Measurements from ENCODE around the gene AP4B1. TPM values are rescaled to one million over a fixed set of nuclear protein-coding genes. Genes with fewer than 3 reads are reported as not detected.

AP4B1 gene
- total and polyA plus RNA-seq, 2 of the 13 experiments (the other 11 are each of a cell fraction or from before 2014, with no cell fraction given): 8.5 to 12.0 TPM

GRCh38 chr1:113928941-113929749, 24.5 kb upstream of the AP4B1 start, which contains the start of gene HIPK1 (continued):
- TF ChIP-seq, protein P1, sequence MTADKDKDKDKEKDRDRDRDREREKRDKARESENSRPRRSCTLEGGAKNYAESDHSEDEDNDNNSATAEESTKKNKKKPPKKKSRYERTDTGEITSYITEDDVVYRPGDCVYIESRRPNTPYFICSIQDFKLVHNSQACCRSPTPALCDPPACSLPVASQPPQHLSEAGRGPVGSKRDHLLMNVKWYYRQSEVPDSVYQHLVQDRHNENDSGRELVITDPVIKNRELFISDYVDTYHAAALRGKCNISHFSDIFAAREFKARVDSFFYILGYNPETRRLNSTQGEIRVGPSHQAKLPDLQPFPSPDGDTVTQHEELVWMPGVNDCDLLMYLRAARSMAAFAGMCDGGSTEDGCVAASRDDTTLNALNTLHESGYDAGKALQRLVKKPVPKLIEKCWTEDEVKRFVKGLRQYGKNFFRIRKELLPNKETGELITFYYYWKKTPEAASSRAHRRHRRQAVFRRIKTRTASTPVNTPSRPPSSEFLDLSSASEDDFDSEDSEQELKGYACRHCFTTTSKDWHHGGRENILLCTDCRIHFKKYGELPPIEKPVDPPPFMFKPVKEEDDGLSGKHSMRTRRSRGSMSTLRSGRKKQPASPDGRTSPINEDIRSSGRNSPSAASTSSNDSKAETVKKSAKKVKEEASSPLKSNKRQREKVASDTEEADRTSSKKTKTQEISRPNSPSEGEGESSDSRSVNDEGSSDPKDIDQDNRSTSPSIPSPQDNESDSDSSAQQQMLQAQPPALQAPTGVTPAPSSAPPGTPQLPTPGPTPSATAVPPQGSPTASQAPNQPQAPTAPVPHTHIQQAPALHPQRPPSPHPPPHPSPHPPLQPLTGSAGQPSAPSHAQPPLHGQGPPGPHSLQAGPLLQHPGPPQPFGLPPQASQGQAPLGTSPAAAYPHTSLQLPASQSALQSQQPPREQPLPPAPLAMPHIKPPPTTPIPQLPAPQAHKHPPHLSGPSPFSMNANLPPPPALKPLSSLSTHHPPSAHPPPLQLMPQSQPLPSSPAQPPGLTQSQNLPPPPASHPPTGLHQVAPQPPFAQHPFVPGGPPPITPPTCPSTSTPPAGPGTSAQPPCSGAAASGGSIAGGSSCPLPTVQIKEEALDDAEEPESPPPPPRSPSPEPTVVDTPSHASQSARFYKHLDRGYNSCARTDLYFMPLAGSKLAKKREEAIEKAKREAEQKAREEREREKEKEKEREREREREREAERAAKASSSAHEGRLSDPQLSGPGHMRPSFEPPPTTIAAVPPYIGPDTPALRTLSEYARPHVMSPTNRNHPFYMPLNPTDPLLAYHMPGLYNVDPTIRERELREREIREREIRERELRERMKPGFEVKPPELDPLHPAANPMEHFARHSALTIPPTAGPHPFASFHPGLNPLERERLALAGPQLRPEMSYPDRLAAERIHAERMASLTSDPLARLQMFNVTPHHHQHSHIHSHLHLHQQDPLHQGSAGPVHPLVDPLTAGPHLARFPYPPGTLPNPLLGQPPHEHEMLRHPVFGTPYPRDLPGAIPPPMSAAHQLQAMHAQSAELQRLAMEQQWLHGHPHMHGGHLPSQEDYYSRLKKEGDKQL (CRISPR knock-in tag; IDR thresholded peaks at IDR 0.05; ENCODE audit: low read depth): no peak
- TF ChIP-seq, protein P2, sequence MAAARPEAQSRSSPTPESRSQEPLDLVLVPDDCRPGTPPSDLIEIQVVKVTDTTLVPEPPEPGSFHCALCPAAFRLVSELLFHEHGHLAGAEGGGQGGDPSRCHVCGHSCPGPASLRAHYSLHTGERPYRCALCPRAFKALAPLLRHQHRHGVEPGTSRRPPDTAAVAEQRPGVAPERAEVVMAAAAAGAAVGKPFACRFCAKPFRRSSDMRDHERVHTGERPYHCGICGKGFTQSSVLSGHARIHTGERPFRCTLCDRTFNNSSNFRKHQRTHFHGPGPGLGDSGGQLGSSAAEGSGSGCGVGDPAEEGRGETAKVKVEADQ (CRISPR knock-in tag; IDR thresholded peaks at IDR 0.05; ENCODE audit: borderline replicate concordance): peak; percentile 60; the same call in 1 of the 2 replicates
- 0 out of 2 replicates have a peak, but pooled peaks have one; percentile 23 for TF ChIP-seq TMF1 (CRISPR knock-in tag; IDR thresholded peaks at IDR 0.05; ENCODE audit: low read depth)
- no peak for TF ChIP-seq ZNF615 (CRISPR knock-in tag; IDR thresholded peaks at IDR 0.05; ENCODE audit: borderline replicate concordance)
- TF ChIP-seq, protein P3, sequence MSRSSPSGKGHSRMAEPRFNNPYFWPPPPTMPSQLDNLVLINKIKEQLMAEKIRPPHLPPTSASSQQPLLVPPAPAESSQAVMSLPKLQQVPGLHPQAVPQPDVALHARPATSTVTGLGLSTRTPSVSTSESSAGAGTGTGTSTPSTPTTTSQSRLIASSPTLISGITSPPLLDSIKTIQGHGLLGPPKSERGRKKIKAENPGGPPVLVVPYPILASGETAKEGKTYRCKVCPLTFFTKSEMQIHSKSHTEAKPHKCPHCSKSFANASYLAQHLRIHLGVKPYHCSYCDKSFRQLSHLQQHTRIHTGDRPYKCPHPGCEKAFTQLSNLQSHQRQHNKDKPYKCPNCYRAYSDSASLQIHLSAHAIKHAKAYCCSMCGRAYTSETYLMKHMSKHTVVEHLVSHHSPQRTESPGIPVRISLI (CRISPR knock-in tag; IDR thresholded peaks at IDR 0.05; ENCODE audit: borderline replicate concordance): peak; percentile 42; the same call in 1 of the 2 replicates
- TF ChIP-seq ZBTB46 (CRISPR knock-in tag; IDR thresholded peaks at IDR 0.05; ENCODE audit: borderline replicate concordance): no peak
- TF ChIP-seq, protein P4, sequence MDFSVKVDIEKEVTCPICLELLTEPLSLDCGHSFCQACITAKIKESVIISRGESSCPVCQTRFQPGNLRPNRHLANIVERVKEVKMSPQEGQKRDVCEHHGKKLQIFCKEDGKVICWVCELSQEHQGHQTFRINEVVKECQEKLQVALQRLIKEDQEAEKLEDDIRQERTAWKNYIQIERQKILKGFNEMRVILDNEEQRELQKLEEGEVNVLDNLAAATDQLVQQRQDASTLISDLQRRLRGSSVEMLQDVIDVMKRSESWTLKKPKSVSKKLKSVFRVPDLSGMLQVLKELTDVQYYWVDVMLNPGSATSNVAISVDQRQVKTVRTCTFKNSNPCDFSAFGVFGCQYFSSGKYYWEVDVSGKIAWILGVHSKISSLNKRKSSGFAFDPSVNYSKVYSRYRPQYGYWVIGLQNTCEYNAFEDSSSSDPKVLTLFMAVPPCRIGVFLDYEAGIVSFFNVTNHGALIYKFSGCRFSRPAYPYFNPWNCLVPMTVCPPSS (IDR thresholded peaks at IDR 0.05): no peak
- TF ChIP-seq ZNF496 (CRISPR knock-in tag; IDR thresholded peaks at IDR 0.05; ENCODE audit: insufficient replicate concordance): no peak
- TF ChIP-seq ZNF17 (CRISPR knock-in tag; IDR thresholded peaks at IDR 0.05): no peak
- TF ChIP-seq ZKSCAN5 (CRISPR knock-in tag; IDR thresholded peaks at IDR 0.05): no peak
- peak; percentile 25; the same call in 1 of the 2 replicates for TF ChIP-seq KLF6 (CRISPR knock-in tag; IDR thresholded peaks at IDR 0.05)
- peak; percentile 20; the same call in 1 of the 2 replicates for TF ChIP-seq SAFB2 (CRISPR knock-in tag; IDR thresholded peaks at IDR 0.05; ENCODE audit: borderline replicate concordance, low read depth)
- TF ChIP-seq ZNF263 (CRISPR knock-in tag; IDR thresholded peaks at IDR 0.05): peak; percentile 35; the same call in 1 of the 2 replicates
- TF ChIP-seq RBM39 (IDR thresholded peaks at IDR 0.05; ENCODE audit: low read depth, low read length, poor library complexity, severe bottlenecking): peak; percentile 61
- no peak for TF ChIP-seq EEA1 (CRISPR knock-in tag; IDR thresholded peaks at IDR 0.05; ENCODE audit: borderline replicate concordance)
- no peak for TF ChIP-seq RBM22 (optimal IDR thresholded peaks at IDR 0.05; ENCODE audit: low read length)
- 0 out of 2 replicates have a peak, but pooled peaks have one; percentile 71 for TF ChIP-seq STAT5B (CRISPR knock-in tag; IDR thresholded peaks at IDR 0.05)

Data from HepG2 (cell line).